Fibroblast of the conjunctiva (primary cell): ENCODE data around the gene RAB3C.

Source experiments
- DNase-seq: peaks from one replicate; pipeline ENCODE4 v3.0.0-alpha.2; 2010; ENCODE audit warnings: low read depth

Gene RAB3C

GRCh38 chr5:58731641-58732040 is 148.8 kb downstream of the RAB3C start:
- DNase-seq, result no peak

DNA sequence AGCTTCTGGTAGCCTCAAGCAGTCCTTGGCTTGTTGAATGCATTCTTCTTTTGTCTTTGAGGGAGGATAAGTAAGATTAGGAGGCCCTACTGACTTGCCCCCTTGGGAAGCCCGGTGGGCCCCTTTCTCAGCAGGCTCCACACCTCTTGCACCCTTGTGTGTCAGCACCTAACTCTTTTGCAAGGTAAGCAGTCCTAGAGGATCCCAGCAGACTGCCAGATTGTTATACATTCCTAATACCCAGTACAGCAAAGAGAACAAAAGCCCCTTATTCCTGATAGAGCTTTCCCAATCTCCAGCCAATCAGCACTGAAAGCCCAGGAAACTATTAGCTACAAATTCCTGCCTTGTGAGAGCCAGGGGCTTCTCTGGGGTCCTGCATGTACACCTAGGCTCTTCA is 152.8 kb downstream of the RAB3C start:
- DNase-seq, result no peak

GRCh38 chr5:58736214-58736613 is 153.3 kb downstream of the RAB3C start:
- no peak for DNase-seq

DNA sequence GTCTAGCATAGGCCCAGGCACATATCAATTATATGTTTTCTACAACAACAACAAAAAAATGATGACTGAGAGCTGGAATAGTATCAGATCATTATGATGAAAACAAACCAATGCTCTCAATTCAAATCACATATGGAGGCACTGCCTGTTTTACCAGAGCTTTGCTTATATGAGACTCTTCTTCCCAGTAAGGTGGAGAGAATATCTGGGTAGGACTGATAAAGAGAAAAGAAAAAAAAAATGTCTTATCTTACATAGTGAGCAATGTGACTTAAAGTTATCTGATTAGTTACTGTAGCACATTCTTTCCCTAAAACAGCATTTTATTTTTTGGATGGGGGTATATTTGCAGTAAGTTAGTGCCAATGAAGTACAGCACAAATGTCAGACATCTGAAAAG is 154.8 kb downstream of the RAB3C start:
- DNase-seq, result no peak

DNA sequence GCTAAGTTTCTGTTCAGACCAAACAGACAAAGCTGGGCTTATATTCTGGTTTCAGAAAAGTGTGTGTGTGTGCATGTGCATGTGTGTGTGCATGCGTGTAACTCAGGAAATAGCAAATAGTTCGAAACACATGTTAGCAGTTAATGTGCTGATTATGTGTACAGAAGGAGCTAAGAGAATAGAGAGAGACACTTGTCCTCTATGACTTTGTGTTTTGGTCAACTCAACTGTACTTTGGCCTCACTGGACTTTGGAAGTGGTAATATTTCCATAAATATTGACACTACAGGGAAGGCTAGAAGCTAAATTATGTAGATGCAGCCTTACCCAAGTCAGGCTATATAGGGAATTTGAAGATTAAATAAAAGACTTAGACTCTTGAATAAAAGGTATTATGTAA is 155.5 kb downstream of the RAB3C start:
- no peak for DNase-seq

DNA sequence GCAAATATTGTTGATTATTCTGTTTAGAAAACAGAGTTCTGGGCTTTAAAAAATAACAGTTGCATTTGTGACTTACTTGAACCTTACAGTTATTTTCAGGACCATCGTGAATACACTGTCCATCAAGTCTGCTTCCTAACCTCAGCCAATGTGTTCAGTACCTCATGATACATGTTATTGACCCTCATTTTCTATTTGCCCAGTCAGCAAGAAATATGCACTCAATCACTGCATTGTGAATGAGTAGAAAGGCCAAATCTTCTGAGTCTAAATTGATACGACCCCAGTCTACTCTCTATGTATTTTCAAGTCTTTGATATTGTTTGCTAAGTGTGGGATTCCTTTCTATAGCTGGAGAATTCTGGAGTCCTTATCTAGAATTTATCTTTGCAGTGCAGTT is 156.2 kb downstream of the RAB3C start:
- DNase-seq, result no peak

DNA sequence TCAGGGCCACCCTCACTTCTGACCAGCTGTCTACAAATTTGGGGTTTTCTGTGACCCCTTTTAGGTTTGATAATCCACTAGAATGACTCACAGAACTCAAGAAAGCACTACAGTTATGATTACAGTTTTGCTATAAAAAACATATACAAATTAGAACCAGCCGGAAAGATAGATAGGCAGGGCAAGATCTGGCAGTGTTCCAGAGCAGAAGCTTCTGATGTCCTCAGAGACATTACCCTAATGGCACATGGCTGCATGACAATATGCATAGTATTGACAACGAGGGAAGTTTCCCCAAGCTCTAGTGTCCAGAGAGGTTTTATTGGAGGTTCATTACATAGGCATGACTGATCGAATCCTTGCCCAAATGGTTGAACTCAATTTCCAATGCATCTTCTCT is 158.1 kb downstream of the RAB3C start:
- no peak for DNase-seq

GRCh38 chr5:58745350-58745749 is 162.5 kb downstream of the RAB3C start:
- DNase-seq, result no peak

GRCh38 chr5:58746321-58746720 is 163.4 kb downstream of the RAB3C start:
- DNase-seq, result no peak

- no peak for DNase-seq
Observed at GRCh38 chr5:58750036-58750435, 167.2 kb downstream of the RAB3C start.

- DNase-seq, result peak; percentile 1
Observed at GRCh38 chr5:58751222-58751837, 168.5 kb downstream of the RAB3C start.

- no peak for DNase-seq
Observed at GRCh38 chr5:58752104-58752503, 169.2 kb downstream of the RAB3C start.

DNA sequence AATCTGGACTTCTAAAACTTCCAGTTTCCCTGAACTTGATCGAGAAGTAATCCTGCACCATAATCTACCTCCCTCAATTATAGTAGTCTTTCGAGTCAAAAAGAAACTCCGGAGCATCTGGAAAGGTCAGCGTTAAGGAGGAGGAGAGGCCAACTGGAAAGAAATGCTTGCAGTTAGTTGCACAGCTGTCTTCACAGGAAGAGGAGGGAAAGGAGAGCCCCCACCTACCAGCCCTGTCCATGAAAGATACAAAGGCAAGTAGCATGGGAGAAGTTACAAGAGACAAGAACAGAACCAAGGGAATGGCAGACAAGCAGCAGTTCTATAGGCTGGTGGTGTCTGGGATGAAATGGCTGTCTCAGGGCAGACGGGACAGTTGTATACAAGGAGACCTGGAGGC is 170.6 kb downstream of the RAB3C start:
- no peak for DNase-seq

- no peak for DNase-seq
Observed at GRCh38 chr5:58754250-58754649, 171.4 kb downstream of the RAB3C start.

GRCh38 chr5:58755397-58755796 is 172.5 kb downstream of the RAB3C start:
- no peak for DNase-seq

DNA sequence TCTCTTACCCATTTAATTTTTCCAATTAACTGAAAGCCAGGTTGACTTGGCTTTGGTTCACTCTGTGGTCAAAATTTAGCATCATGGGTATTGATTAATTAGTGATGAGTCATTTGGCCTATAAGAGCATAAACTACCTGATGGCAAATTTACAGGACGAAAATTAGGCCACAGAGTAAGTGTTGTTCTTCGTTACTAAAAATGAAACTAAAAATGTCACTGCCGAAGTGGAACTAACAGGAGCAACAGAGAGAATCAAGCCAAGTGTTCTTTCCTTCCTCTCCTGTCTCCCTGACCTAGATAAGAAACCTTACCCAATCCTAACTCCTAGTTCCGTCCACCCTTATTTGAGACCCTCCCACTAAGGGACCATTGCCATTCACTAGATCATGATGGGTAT is 176.9 kb downstream of the RAB3C start:
- DNase-seq, result no peak

- no peak for DNase-seq
Observed at GRCh38 chr5:58760222-58760621, 177.3 kb downstream of the RAB3C start.

DNA sequence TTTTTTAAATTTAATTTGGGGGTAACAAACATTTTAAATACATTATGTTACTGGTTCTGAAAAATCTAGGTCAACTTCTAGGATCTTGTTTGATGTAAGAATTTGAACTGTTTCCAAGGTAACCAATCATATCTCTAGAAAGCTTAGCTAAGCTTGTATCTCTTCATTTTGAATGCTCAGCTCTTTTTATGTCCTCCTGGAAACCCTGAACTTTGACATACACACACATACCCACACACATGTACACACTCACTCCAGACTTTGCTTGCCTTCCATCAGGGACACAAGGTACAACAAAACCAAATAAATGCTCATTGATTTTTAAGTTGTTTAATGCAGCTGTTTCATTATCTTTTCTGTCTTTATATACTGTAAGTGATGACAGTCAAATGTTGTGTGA is 178.5 kb downstream of the RAB3C start:
- no peak for DNase-seq

DNA sequence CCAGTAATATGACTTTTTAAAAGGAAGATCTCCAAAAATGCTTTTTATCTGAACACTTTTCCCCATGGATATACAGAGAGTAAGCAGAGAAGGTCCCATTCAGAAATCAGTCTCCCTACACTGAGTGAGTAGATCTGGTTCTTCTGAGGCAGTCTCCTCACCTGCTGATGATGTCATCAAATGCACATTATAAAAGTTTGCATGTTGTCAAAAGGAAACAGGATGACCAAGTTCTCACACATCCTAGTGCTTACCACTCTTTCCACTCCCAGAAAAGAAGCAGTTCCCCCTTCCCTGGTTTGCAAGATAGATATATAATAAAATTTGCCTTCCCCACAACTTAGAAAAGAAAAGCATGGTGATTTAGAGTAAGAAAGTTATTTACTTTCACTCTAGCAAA is 180.5 kb downstream of the RAB3C start:
- DNase-seq, result no peak

- DNase-seq, result no peak
Observed at GRCh38 chr5:58764199-58764598, 181.3 kb downstream of the RAB3C start.

DNA sequence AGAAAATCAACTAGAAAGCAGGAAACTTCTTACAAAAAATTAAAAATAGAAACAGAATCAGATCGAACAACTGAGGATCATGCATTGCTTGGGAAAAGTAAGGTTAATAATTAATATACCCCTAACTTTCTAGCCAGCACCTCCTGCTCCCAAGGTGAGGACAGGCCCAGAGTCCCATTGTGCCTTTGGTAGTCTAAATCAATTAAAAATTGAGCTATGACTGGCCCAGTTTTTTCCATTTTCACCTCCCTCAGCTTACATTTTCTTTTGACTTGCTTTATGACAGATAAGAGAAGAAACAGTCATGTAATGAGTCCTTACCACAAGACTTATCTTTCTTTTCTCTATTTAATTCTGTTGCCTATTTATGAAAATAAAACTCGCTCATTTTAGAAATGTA is 182.2 kb downstream of the RAB3C start:
- DNase-seq, result no peak

- DNase-seq, result no peak
Observed at GRCh38 chr5:58767104-58767503, 184.2 kb downstream of the RAB3C start.

DNA sequence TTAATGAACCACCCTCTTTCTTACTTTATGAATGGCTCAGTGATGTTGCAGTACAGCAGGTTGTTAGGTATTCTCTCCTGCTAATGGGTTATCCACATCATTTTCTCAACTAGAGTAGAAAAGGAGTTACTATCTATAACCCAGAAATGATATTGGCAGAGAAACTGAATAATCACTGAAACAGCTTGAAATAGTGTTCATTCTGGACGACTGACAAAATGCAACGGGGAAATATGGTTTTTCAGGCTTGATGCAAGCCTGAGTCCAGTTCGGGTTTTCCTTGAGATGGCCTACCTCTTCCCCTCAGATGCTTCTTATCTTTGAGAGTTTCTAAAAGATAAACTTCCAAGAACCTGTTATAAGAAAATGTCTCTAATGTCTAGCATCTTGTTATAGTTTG is 187.3 kb downstream of the RAB3C start:
- no peak for DNase-seq

GRCh38 chr5:58771796-58772195 is 188.9 kb downstream of the RAB3C start:
- DNase-seq, result no peak
